ENCODE data around the gene GLCCI1. TPM values are rescaled to one million over a fixed set of nuclear protein-coding genes. Genes with fewer than 3 reads are reported as not detected.
A peak's percentile ranks its signal among the peaks of the same experiment; 100 is the strongest.
"Not testable (repeated sequence)": the region's sequence is repeated elsewhere in the genome, so short reads cannot be mapped to it uniquely, and the experiment has no call there.

Gene GLCCI1
- total RNA-seq, 6 donors from 2014 or later: 27.4 to 240 (median 46.6) TPM

DNA sequence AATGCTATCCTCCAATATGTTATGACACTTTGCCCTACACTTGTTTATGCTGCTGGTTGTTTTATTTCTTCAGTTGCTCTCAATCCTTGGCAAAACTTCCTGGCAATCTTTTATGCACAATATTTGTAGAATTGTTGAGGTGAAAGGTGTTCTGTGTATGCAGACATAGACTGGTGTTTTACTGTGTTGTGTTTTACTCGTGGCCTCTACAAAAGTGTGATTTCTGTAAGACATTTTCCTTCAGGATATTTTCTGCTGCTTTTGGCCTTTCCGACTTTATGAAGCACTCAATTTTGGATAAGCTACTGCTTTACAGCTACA, 21.8 kb downstream of the GLCCI1 start:
- 83 to 85% methylated on average over 2 of the region's 2 CpGs for WGBS, 2 donors
- Histone ChIP-seq H3K4me3 (no peak overlapping the region), H3K27me3 (no peaks in the 10 kb centered on the region), H3K9me3 (peaks cover 5 to 13% (median 11%) of the 10 kb centered on the region in 4 donors), H3K4me1 (peaks cover 0 to 14% (median 9%) of the 10 kb centered on the region in 4 donors), H3K27ac (peak overlapping the region in 2 of 4 donors; percentile 15 to 36), H3K36me3 (no peaks in the 10 kb centered on the region)
- ATAC-seq (ENCODE audit: low FRiP score in 2 of 2) (no peak), DNase-seq (no peak)
- TF ChIP-seq POLR2A (IDR thresholded peaks at IDR 0.05) (no peak), POLR2AphosphoS5 (IDR thresholded peaks at IDR 0.05) (no peak), EP300 (IDR thresholded peaks at IDR 0.05) (no peak)
- TF ChIP-seq, protein P1, sequence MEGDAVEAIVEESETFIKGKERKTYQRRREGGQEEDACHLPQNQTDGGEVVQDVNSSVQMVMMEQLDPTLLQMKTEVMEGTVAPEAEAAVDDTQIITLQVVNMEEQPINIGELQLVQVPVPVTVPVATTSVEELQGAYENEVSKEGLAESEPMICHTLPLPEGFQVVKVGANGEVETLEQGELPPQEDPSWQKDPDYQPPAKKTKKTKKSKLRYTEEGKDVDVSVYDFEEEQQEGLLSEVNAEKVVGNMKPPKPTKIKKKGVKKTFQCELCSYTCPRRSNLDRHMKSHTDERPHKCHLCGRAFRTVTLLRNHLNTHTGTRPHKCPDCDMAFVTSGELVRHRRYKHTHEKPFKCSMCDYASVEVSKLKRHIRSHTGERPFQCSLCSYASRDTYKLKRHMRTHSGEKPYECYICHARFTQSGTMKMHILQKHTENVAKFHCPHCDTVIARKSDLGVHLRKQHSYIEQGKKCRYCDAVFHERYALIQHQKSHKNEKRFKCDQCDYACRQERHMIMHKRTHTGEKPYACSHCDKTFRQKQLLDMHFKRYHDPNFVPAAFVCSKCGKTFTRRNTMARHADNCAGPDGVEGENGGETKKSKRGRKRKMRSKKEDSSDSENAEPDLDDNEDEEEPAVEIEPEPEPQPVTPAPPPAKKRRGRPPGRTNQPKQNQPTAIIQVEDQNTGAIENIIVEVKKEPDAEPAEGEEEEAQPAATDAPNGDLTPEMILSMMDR (IDR thresholded peaks at IDR 0.05): no peak

DNA sequence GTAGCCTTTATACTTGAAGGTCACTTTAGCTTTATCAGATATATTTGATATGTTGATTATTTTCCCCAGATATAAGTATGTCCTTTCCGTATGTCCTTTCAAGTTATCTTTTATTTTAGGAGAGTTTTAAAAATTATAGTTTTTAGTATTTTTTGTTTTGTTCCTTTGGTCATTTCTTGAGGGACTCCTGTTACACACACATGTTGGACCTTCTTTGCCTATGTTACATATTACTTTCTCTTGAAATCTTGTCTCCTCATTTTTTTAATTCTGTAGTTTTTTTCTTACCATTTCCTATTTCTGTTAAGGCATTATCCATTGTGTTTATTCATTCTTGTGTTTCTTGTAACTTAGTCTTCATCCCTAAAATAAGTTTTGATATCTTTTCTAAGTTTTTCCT, 23.9 kb downstream of the GLCCI1 start:
- TF ChIP-seq POLR2AphosphoS5 (IDR thresholded peaks at IDR 0.05): no peak
- TF ChIP-seq POLR2A (IDR thresholded peaks at IDR 0.05): no peak
- no peak for TF ChIP-seq EP300 (IDR thresholded peaks at IDR 0.05)
- TF ChIP-seq, protein P1 (IDR thresholded peaks at IDR 0.05): no peak
- no peak overlapping the region for H3K27ac ChIP-seq
- no peak overlapping the region for H3K4me3 ChIP-seq
- WGBS, 2 donors: 93 to 95% methylated on average over 1 of the region's 1 CpG
- no peaks in the 10 kb centered on the region for H3K27me3 ChIP-seq
- no peak for ATAC-seq (ENCODE audit: low FRiP score in 2 of 2)
- H3K36me3 ChIP-seq: no peaks in the 10 kb centered on the region
- peaks cover 5 to 13% (median 11%) of the 10 kb centered on the region in 4 donors for H3K9me3 ChIP-seq
- no peak for DNase-seq
- peaks cover 0 to 14% (median 9%) of the 10 kb centered on the region in 4 donors for H3K4me1 ChIP-seq

DNA sequence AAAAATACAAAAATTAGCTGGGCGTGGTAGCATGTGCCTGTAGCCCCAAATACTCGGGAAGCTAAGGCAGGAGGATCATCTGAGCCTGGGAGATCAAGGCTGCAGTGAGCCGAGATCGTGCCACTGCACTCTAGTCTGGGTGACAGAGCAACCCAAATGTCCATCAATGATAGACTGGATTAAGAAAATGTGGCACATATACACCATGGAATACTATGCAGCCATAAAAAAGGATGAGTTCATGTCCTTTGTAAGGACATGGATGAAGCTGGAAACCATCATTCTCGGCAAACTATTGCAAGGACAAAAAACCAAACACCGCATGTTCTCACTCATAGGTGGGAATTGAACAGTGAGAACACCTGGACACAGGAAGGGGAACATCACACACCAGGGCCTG, 26.8 kb downstream of the GLCCI1 start:
- not testable (repeated sequence) for H3K4me1 ChIP-seq; H3K4me3 ChIP-seq; ATAC-seq (ENCODE audit: low FRiP score in 2 of 2); H3K36me3 ChIP-seq; H3K27ac ChIP-seq; H3K27me3 ChIP-seq; DNase-seq
- peaks cover 5 to 13% (median 11%) of the 10 kb centered on the region in 4 donors for H3K9me3 ChIP-seq
- WGBS, 2 donors: 96 to 97% methylated on average over 6 of the region's 6 CpGs

DNA sequence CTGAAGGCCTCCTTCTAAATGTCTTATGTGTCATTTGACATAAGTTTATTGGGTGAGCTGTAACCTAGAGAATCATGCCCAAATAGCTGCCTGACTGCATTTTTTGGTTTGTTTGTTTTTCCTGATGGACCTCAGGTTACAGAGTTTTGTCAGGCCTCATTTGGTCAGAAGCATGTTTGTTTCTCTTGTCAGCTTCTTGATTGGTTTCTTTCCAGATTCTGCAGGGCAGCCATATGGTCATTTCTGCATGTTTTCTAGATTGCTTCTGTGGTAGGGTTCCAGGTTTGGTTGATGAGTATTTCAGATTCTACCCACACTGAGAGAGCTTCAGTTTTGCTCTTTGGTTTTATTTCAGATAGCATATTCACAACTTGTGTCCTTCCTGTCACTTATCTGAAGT, 28.0 kb downstream of the GLCCI1 start:
- no peak overlapping the region for H3K4me3 ChIP-seq
- peak overlapping the region in 1 of 4 donors; percentile 17 for H3K27ac ChIP-seq
- ATAC-seq (ENCODE audit: low FRiP score in 2 of 2): no peak
- peaks cover 7 to 13% (median 11%) of the 10 kb centered on the region in 4 donors for H3K9me3 ChIP-seq
- no peaks in the 10 kb centered on the region for H3K27me3 ChIP-seq
- TF ChIP-seq EP300 (IDR thresholded peaks at IDR 0.05): no peak
- TF ChIP-seq, protein P1 (IDR thresholded peaks at IDR 0.05): no peak
- TF ChIP-seq POLR2A (IDR thresholded peaks at IDR 0.05): no peak
- TF ChIP-seq POLR2AphosphoS5 (IDR thresholded peaks at IDR 0.05): no peak
- H3K4me1 ChIP-seq: no peaks in the 10 kb centered on the region
- DNase-seq: no peak
- no peaks in the 10 kb centered on the region for H3K36me3 ChIP-seq

DNA sequence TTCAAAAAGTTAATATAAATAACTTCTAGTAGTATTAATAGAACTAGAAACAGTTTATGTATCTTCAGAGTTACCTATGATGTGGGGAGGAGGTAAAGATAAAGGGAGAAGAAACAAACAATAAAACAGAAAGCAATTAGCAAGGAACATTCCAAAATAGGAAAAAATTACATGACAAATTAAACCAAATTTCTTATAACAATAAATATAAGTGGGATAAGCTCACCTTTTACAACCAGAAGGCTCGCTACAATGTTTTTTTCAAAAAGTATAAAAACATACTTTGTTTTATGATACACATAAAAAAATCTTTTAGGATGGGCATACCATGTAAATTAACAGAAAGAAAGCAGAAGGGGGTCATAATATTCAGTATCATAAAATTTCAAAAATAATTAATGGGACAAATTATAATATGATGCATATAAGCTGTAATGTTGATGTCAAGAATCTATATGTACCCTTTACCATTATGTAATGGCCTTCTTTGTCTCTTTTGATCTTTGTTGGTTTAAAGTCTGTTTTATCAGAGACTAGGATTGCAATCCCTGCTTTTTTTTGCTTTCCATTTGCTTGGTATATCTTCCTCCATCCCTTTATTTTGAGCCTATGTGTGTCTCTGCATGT, 31.8 kb downstream of the GLCCI1 start:
- WGBS, 2 donors: 49 to 97% methylated on average over 1 of the region's 1 CpG
- no peak overlapping the region for H3K4me3 ChIP-seq
- no peaks in the 10 kb centered on the region for H3K27me3 ChIP-seq
- H3K36me3 ChIP-seq: peaks cover 0 to under 1% (median 0%) of the 10 kb centered on the region in 4 donors
- H3K4me1 ChIP-seq: peaks cover 0 to 2% (median 0%) of the 10 kb centered on the region in 4 donors
- DNase-seq (no peak), ATAC-seq (ENCODE audit: low FRiP score in 2 of 2) (no peak)
- TF ChIP-seq POLR2A (IDR thresholded peaks at IDR 0.05): no peak
- no peak for TF ChIP-seq POLR2AphosphoS5 (IDR thresholded peaks at IDR 0.05)
- TF ChIP-seq, protein P1 (IDR thresholded peaks at IDR 0.05): no peak
- no peak for TF ChIP-seq EP300 (IDR thresholded peaks at IDR 0.05)
- H3K9me3 ChIP-seq: peaks cover 0 to 3% (median under 1%) of the 10 kb centered on the region in 4 donors
- H3K27ac ChIP-seq: no peak overlapping the region
